H1 (cell line): Measurements from ENCODE around the gene LAIR2. TPM values are rescaled to one million over a fixed set of nuclear protein-coding genes. Genes with fewer than 3 reads are reported as not detected.
"Not testable (repeated sequence)": the region's sequence is repeated elsewhere in the genome, so short reads cannot be mapped to it uniquely, and the experiment has no call there.

ENCODE experiments used
- CTCF ChIA-PET: fragments of 300-600 bp; sonication (Branson Sonifier 250); formaldehyde crosslinking; loops from one replicate; lab custom pipeline; 2021; ENCODE audit not compliant: partially characterized antibody; lab: Charles Lee
- POLR2A ChIA-PET: fragments of 300-600 bp; sonication (Branson Sonifier 250); formaldehyde crosslinking; loops from one replicate; lab custom pipeline; 2021; ENCODE audit warnings: inconsistent platforms; ENCODE audit not compliant: partially characterized antibody; lab: Charles Lee
- DNase-seq, 2 experiments: peaks; one replicate each; pipeline versions ENCODE4 v3.0.0 to v3.0.0-alpha.2; 2010 to 2022; ENCODE audit warnings: low spot score in 2 of 2, low read depth in 1 of 2, mixed read lengths in 1 of 2
- FAIRE-seq: peaks from 2 replicates; lab custom pipeline; 2011; peaks lifted over from hg19 to GRCh38; lab: Jason Lieb, UNC
- H2AFZ ChIP-seq: 2 replicates; pipeline ENCODE4 v1.8.1; 2012; ENCODE audit warnings: low read length, inconsistent platforms
- H2AK5ac ChIP-seq: 2 replicates; pipeline ENCODE4 v1.6.1; 2013; ENCODE audit warnings: low read depth, low read length
- H2BK120ac ChIP-seq: replicated peaks from 2 replicates; pipeline ENCODE3; 2013; ENCODE audit warnings: low read depth, low read length, inconsistent platforms
- H2BK12ac ChIP-seq: 2 replicates; pipeline ENCODE4 v1.6.1; 2013; ENCODE audit warnings: low read depth, low read length
- H2BK15ac ChIP-seq: 2 replicates; pipeline ENCODE4 v1.6.1; 2013; ENCODE audit warnings: low read length
- H2BK20ac ChIP-seq: 2 replicates; pipeline ENCODE4 v1.6.1; 2013; ENCODE audit warnings: low read length
- H2BK5ac ChIP-seq: 2 replicates; pipeline ENCODE4 v1.6.1; 2013; ENCODE audit warnings: low read depth, low read length
- H3K14ac ChIP-seq: 2 replicates; pipeline ENCODE4 v1.6.1; 2013; ENCODE audit warnings: inconsistent platforms; ENCODE audit not compliant: insufficient read length
- H3K18ac ChIP-seq: 2 replicates; pipeline ENCODE4 v1.6.1; 2013; ENCODE audit warnings: low read length; ENCODE audit errors: extremely low read depth
- H3K23ac ChIP-seq: 2 replicates; pipeline ENCODE4 v1.6.1; 2013; ENCODE audit warnings: inconsistent platforms; ENCODE audit not compliant: insufficient read length
- H3K23me2 ChIP-seq: 2 replicates; pipeline ENCODE4 v1.6.1; 2013; ENCODE audit warnings: low read depth, low read length
- H3K27ac ChIP-seq: 2 replicates; pipeline ENCODE4 v1.6.1; 2011; ENCODE audit warnings: low read depth, low read length, inconsistent platforms
- H3K27me3 ChIP-seq, 4 experiments: replicated peaks in 1 of 4; 1 replicate in 1 of 4; 2 replicates in 3 of 4; pipeline versions ENCODE4 v1.6.1 to v1.8.1; 2011 to 2013; ENCODE audit warnings: low read length in 3 of 4, mild to moderate bottlenecking in 3 of 4, inconsistent platforms in 2 of 4, mixed read lengths in 2 of 4, moderate library complexity in 1 of 4; ENCODE audit not compliant: control insufficient read depth in 3 of 4, insufficient read depth in 3 of 4; ENCODE audit errors: extremely low read depth in 1 of 4
- H3K36me3 ChIP-seq, 4 experiments: 2 replicates each; pipeline versions ENCODE4 v1.6.1 to v1.8.1; 2011 to 2013; ENCODE audit warnings: mild to moderate bottlenecking in 4 of 4, low read length in 3 of 4, moderate library complexity in 2 of 4, control low read depth in 1 of 4, inconsistent platforms in 1 of 4; ENCODE audit not compliant: insufficient read depth in 4 of 4, control insufficient read depth in 2 of 4
- H3K4ac ChIP-seq: replicated peaks from 2 replicates; pipeline ENCODE3; 2013; ENCODE audit warnings: low read length, low read depth, mixed read lengths, inconsistent platforms; ENCODE audit not compliant: insufficient read length
- H3K4me1 ChIP-seq, 4 experiments: replicated peaks in 1 of 4; 1 replicate in 1 of 4; 2 replicates in 3 of 4; pipeline versions ENCODE4 v1.6.1 to v1.8.1; 2011 to 2013; ENCODE audit warnings: low read length in 3 of 4, inconsistent platforms in 2 of 4, mixed read lengths in 1 of 4; ENCODE audit not compliant: insufficient read depth in 4 of 4, control insufficient read depth in 3 of 4
- H3K4me2 ChIP-seq, 2 experiments: 2 replicates each; pipeline versions ENCODE4 v1.6.1 to v1.8.1; 2011 to 2013; ENCODE audit warnings: low read depth in 2 of 2, low read length in 2 of 2, control low read depth in 1 of 2, inconsistent platforms in 1 of 2, mild to moderate bottlenecking in 1 of 2; ENCODE audit not compliant: insufficient read depth in 1 of 2
- H3K4me3 ChIP-seq, 4 experiments: fragments of 200-600, 300-600 bp in 1 of 4; sonication (generic), shearing (Covaris generic), sonication (Bioruptor Twin) in 1 of 4; 2 replicates each; pipeline versions ENCODE4 v1.5.1 to v1.8.1; 2011 to 2016; ENCODE audit warnings: low read length in 4 of 4, low read depth in 3 of 4, control low read depth in 2 of 4, inconsistent platforms in 2 of 4, mild to moderate bottlenecking in 2 of 4, mixed read lengths in 1 of 4, moderate library complexity in 1 of 4; ENCODE audit not compliant: insufficient read depth in 2 of 4; ENCODE audit errors: extremely low read depth in 1 of 4
- H3K56ac ChIP-seq: replicated peaks from 2 replicates; pipeline ENCODE3; 2013; ENCODE audit warnings: low read depth, mild to moderate bottlenecking, mixed read lengths, low read length, inconsistent platforms; ENCODE audit not compliant: insufficient read length
- H3K79me1 ChIP-seq: 2 replicates; pipeline ENCODE4 v1.6.1; 2013; ENCODE audit warnings: low read depth, low read length, control low read depth
- H3K79me2 ChIP-seq, 2 experiments: 2 replicates each; pipeline versions ENCODE4 v1.6.1 to v1.8.1; 2012 to 2013; ENCODE audit warnings: low read length in 2 of 2, mild to moderate bottlenecking in 2 of 2, inconsistent platforms in 1 of 2; ENCODE audit not compliant: insufficient read depth in 2 of 2, control insufficient read depth in 1 of 2
- H3K9ac ChIP-seq, 4 experiments: replicated peaks in 1 of 4; 1 replicate in 1 of 4; 2 replicates in 3 of 4; pipeline versions ENCODE4 v1.6.1 to v1.8.1; 2011 to 2013; ENCODE audit warnings: low read depth in 3 of 4, low read length in 3 of 4, control low read depth in 2 of 4, mild to moderate bottlenecking in 2 of 4, moderate library complexity in 2 of 4, inconsistent platforms in 1 of 4; ENCODE audit errors: extremely low read depth in 1 of 4
- H3K9me3 ChIP-seq, 2 experiments: 2 replicates each; pipeline versions ENCODE4 v1.6.1 to v1.8.1; 2012 to 2013; ENCODE audit warnings: mild to moderate bottlenecking in 2 of 2, moderate library complexity in 2 of 2, control low read depth in 1 of 2, inconsistent platforms in 1 of 2, low read depth in 1 of 2, low read length in 1 of 2, mixed read lengths in 1 of 2; ENCODE audit not compliant: insufficient read depth in 2 of 2
- H4K20me1 ChIP-seq, 2 experiments: replicated peaks in 1 of 2; 2 replicates each; pipeline versions ENCODE3 to v1.8.1; 2011 to 2013; ENCODE audit warnings: inconsistent platforms in 2 of 2, low read length in 2 of 2, mild to moderate bottlenecking in 1 of 2; ENCODE audit not compliant: insufficient read depth in 2 of 2, control insufficient read depth in 1 of 2
- H4K5ac ChIP-seq: 2 replicates; pipeline ENCODE4 v1.6.1; 2013; ENCODE audit warnings: low read length, low read depth, mixed read lengths, inconsistent platforms; ENCODE audit not compliant: insufficient read length
- H4K8ac ChIP-seq: 2 replicates; pipeline ENCODE4 v1.8.0; 2013; ENCODE audit warnings: mild to moderate bottlenecking, moderate library complexity, low read length, inconsistent platforms; ENCODE audit not compliant: insufficient read depth; ENCODE audit errors: extremely low read depth
- H4K91ac ChIP-seq: replicated peaks from 2 replicates; pipeline ENCODE3; 2013; ENCODE audit warnings: low read length, mixed read lengths, inconsistent platforms; ENCODE audit not compliant: insufficient read length
- WGBS, 2 experiments: shearing (Covaris generic) in 1 of 2; methylation state at CpG; one replicate each; pipeline versions ENCODE4 v1.1.6 to v1.1.7; 2013 to 2015; ENCODE audit warnings: low lambda C conversion rate in 2 of 2, mixed read lengths in 2 of 2, inconsistent platforms in 1 of 2, low coverage in 1 of 2, missing lambda C conversion rate in 1 of 2; ENCODE audit not compliant: insufficient replicate concordance in 2 of 2, insufficient coverage in 1 of 2, insufficient read length in 1 of 2; ENCODE audit errors: extremely low coverage in 1 of 2, missing lambda C conversion rate in 1 of 2; 5-methylcytosine and 5-hydroxymethylcytosine counted together
- polyA plus RNA-seq, 7 experiments: library from polyadenylated mRNA; depleted of rRNA in 3 of 7; stranded (reverse) in 5 of 7; unstranded in 2 of 7; fragments of >200 nt in 5 of 7; fragments of 200-250 nt in 2 of 7; gene quantifications; 1 replicate in 5 of 7; 2 replicates in 1 of 7; 4 replicates in 1 of 7; pipeline versions ENCODE4 v1.2.1 to v1.2.3, GENCODE V29; 2011 to 2013; ENCODE audit warnings: missing spikeins in 2 of 7, mixed read lengths in 2 of 7
- total RNA-seq: library from RNA; stranded (reverse); fragmentation: NEBNext Ultra II Directional; extraction: Animal tissue kit (Norgen Biotek cat#: 25700); gene quantifications from 2 replicates; pipeline ENCODE4 v1.2.1, GENCODE V29; 2021

Gene LAIR2
- total and polyA plus RNA-seq, 2 of the 8 experiments (the other 6 are each of a cell fraction or from before 2014, with no cell fraction given): not detected

- H3K4me2 ChIP-seq, H2BK20ac ChIP-seq, H2BK15ac ChIP-seq, H2BK120ac ChIP-seq, H3K36me3 ChIP-seq, H3K18ac ChIP-seq, H4K91ac ChIP-seq, H4K8ac ChIP-seq, H3K23ac ChIP-seq, H2AK5ac ChIP-seq, H3K79me1 ChIP-seq, H3K4ac ChIP-seq, H4K20me1 ChIP-seq, H3K4me3 ChIP-seq, H3K4me1 ChIP-seq, H3K56ac ChIP-seq, H3K79me2 ChIP-seq, H3K23me2 ChIP-seq, CTCF ChIA-PET, H3K27ac ChIP-seq, POLR2A ChIA-PET, H2AFZ ChIP-seq, H3K14ac ChIP-seq, H3K27me3 ChIP-seq, H2BK5ac ChIP-seq, DNase-seq, H2BK12ac ChIP-seq, H4K5ac ChIP-seq, H3K9ac ChIP-seq: not testable (repeated sequence)
- 81% methylated on average over 7 of the region's 21 CpGs; no CpG with 5 or more reads in 1 of the 2 experiments for WGBS, 2 experiments
- FAIRE-seq: peak; percentile 78
- peaks cover 31 to 61% of the 10 kb centered on the region in 2 experiments for H3K9me3 ChIP-seq
These were observed 6.7 kb downstream of the LAIR2 start for GRCh38 chr19:54509200-54509940.
